Measurements from ENCODE around the gene KLHL17. TPM values are rescaled to one million over a fixed set of nuclear protein-coding genes. Genes with fewer than 3 reads are reported as not detected.

Gene KLHL17
- polyA plus RNA-seq, 2 of the 4 experiments (the other 2 are of a cell fraction) = 5.7 to 21.6 TPM

GRCh38 chr1:963746-964525 is 3.6 kb downstream of the KLHL17 start:
- no peaks in the 10 kb centered on the region for H3K9me3 ChIP-seq
- no peak overlapping the region for H3K4me3 ChIP-seq
- TF ChIP-seq TP53 (CRISPR knock-in tag; IDR thresholded peaks at IDR 0.05) = no peak
- TF ChIP-seq ELK1 (IDR thresholded peaks at IDR 0.05; ENCODE audit: low read depth, low read length) = no peak
- no peak for TF ChIP-seq FOXS1 (CRISPR knock-in tag; IDR thresholded peaks at IDR 0.05)
- no peak for TF ChIP-seq MAZ (IDR thresholded peaks at IDR 0.05; ENCODE audit: borderline replicate concordance, low read depth, low read length)
- no peak for TF ChIP-seq CEBPB (IDR thresholded peaks at IDR 0.05)
- TF ChIP-seq MAFK (IDR thresholded peaks at IDR 0.05; ENCODE audit: partially characterized antibody) = no peak
- no peak for TF ChIP-seq CHD4 (IDR thresholded peaks at IDR 0.05; ENCODE audit: borderline replicate concordance)
- no peak for TF ChIP-seq ZSCAN20 (CRISPR knock-in tag; IDR thresholded peaks at IDR 0.05)
- no peak for TF ChIP-seq REST (IDR thresholded peaks at IDR 0.05)
- TF ChIP-seq E2F6 (IDR thresholded peaks at IDR 0.05; ENCODE audit: borderline replicate concordance, low read depth) = no peak
- TF ChIP-seq RAD21 (conservative IDR thresholded peaks at IDR 0.05 in 1 of 2, IDR thresholded peaks at IDR 0.05 in 1 of 2) = no peak
- TF ChIP-seq EP300 (IDR thresholded peaks at IDR 0.05) = no peak
- TF ChIP-seq NR3C1 (IDR thresholded peaks at IDR 0.05) = no peak
- no peak for TF ChIP-seq HOXA7 (CRISPR knock-in tag; IDR thresholded peaks at IDR 0.05)
- no peak for TF ChIP-seq RFX5 (IDR thresholded peaks at IDR 0.05)
- TF ChIP-seq MAX (IDR thresholded peaks at IDR 0.05) = no peak
- no peak for TF ChIP-seq MYC (IDR thresholded peaks at IDR 0.05; ENCODE audit: borderline replicate concordance, low read length)
- no peak for TF ChIP-seq BCL3 (IDR thresholded peaks at IDR 0.05)
- no peak for TF ChIP-seq SMC3 (IDR thresholded peaks at IDR 0.05)
- ChIA-PET POLR2A (no interaction called here), CTCF (no interaction called here)
- 96% methylated on average over 28 of the region's 47 CpGs for WGBS (ENCODE audit: missing lambda C conversion rate)
- no peak for ATAC-seq
- H3K4me2 ChIP-seq = no peak overlapping the region
- no peak overlapping the region for H3K27ac ChIP-seq
- DNase-seq (ENCODE audit: low read depth in 1 of 2, low spot score in 1 of 2) = no peak
- H3K4me1 ChIP-seq = peaks cover 17% of the 10 kb centered on the region
- no peak for FAIRE-seq
